K562 (cell line): ENCODE results near the gene GATAD2B. TPM values are rescaled to one million over a fixed set of nuclear protein-coding genes. Genes with fewer than 3 reads are reported as not detected.

ENCODE experiments used
- ATF1 ChIP-seq, 2 experiments: fragments of 450-650 bp in 1 of 2; IDR thresholded peaks; 2 replicates each; pipeline ENCODE4 v1.6.1; 2016; ENCODE audit warnings: missing compliant biosample characterization in 1 of 2, missing genetic modification characterization in 1 of 2
- CEBPG ChIP-seq, 3 experiments: fragments of 200-800 bp in 1 of 3; sonication (Bioruptor generic) in 1 of 3; sonication (generic) in 1 of 3; formaldehyde crosslinking in 1 of 3; IDR thresholded peaks in 2 of 3; conservative IDR thresholded peaks in 1 of 3; 2 replicates each; pipeline versions ENCODE4 v1.6.1 to v1.8.0; 2016 to 2022; ENCODE audit warnings: missing compliant biosample characterization in 2 of 3, missing genetic modification characterization in 2 of 3, mild to moderate bottlenecking in 1 of 3, missing genetic modification reagents in 1 of 3
- EHMT2 ChIP-seq: fragments of 450-650 bp; IDR thresholded peaks from 2 replicates; pipeline ENCODE4 v1.6.1; 2018; ENCODE audit warnings: antibody characterized with exemption
- FUS ChIP-seq: fragments of 200-400 bp; formaldehyde crosslinking; optimal IDR thresholded peaks from 2 replicates; pipeline ENCODE3; 2017; ENCODE audit warnings: low read depth, low read length
- HMG20A ChIP-seq: fragments of 450-650 bp; formaldehyde crosslinking; conservative IDR thresholded peaks from 2 replicates; pipeline ENCODE4 v1.4.0; 2020; ENCODE audit warnings: mild to moderate bottlenecking, mixed read lengths
- HMGN3 ChIP-seq: IDR thresholded peaks from 2 replicates; pipeline ENCODE4 v1.6.1; 2011; ENCODE audit warnings: borderline replicate concordance, low read depth, mild to moderate bottlenecking, mixed read lengths, low read length; ENCODE audit not compliant: insufficient read length; ENCODE audit errors: extremely low read depth
- MYC ChIP-seq, 2 experiments: fragments of 250-450 bp in 1 of 2; sonication (Bioruptor Pico) in 1 of 2; IDR thresholded peaks; 2 replicates each; pipeline versions ENCODE4 v1.5.1 to v1.6.1; 2012 to 2021; ENCODE audit warnings: low read depth in 2 of 2, borderline replicate concordance in 1 of 2, improper control_type of control experiment in 1 of 2, low read length in 1 of 2, mild to moderate bottlenecking in 1 of 2, moderate library complexity in 1 of 2
- NCOA4 ChIP-seq: fragments of 450-650 bp; IDR thresholded peaks from 2 replicates; pipeline ENCODE4 v1.6.1; 2018; ENCODE audit warnings: mild to moderate bottlenecking; ENCODE audit not compliant: partially characterized antibody
- POLR2A ChIP-seq: fragments of 450-650 bp; conservative IDR thresholded peaks from 2 replicates; pipeline ENCODE4 v1.6.1; 2016
- PTRF ChIP-seq: fragments of 450-650 bp; IDR thresholded peaks from 2 replicates; pipeline ENCODE4 v1.6.1; 2016; ENCODE audit warnings: mild to moderate bottlenecking, missing genetic modification characterization, missing compliant biosample characterization
- RAD51 ChIP-seq: fragments of 450-650 bp; IDR thresholded peaks from 2 replicates; pipeline ENCODE4 v1.7.1; 2016; ENCODE audit warnings: low read depth, mild to moderate bottlenecking, borderline replicate concordance
- RFX7 ChIP-seq: fragments of 250-450 bp; sonication (Bioruptor Pico); IDR thresholded peaks from 2 replicates; pipeline ENCODE4 v1.5.1; 2021; ENCODE audit warnings: mild to moderate bottlenecking
- SMAD3 ChIP-seq: fragments of 450-650 bp; formaldehyde crosslinking; conservative IDR thresholded peaks from 2 replicates; pipeline ENCODE4 v1.4.0; 2020; ENCODE audit warnings: mild to moderate bottlenecking
- STAT5A ChIP-seq: IDR thresholded peaks from 2 replicates; pipeline ENCODE4 v1.6.1; 2012; ENCODE audit warnings: low read length, inconsistent platforms, borderline replicate concordance
- YY1 ChIP-seq, 3 experiments: IDR thresholded peaks; 2 replicates each; pipeline ENCODE4 v1.6.1; 2011; ENCODE audit warnings: low read length in 2 of 3, mild to moderate bottlenecking in 2 of 3, moderate library complexity in 2 of 3, borderline replicate concordance in 1 of 3, control low read depth in 1 of 3, low read depth in 1 of 3; ENCODE audit not compliant: insufficient read depth in 3 of 3, insufficient replicate concordance in 2 of 3, control insufficient read depth in 1 of 3, insufficient read length in 1 of 3; ENCODE audit errors: extremely low read depth in 1 of 3
- ZKSCAN3 ChIP-seq: fragments of 250-450 bp; sonication (Bioruptor Pico); IDR thresholded peaks from 2 replicates; pipeline ENCODE4 v1.4.0; 2020
- ZNF174 ChIP-seq: fragments of 250-450 bp; sonication (Bioruptor Pico); IDR thresholded peaks from 2 replicates; pipeline ENCODE4 v1.4.0; 2020; ENCODE audit warnings: mild to moderate bottlenecking
- polyA plus RNA-seq, 8 experiments: library from polyadenylated mRNA; depleted of rRNA in 4 of 8; stranded (reverse) in 5 of 8; unstranded in 3 of 8; fragments of >200 nt; fragmentation: Nextera tagmentation in 2 of 8; fragmentation: Illumina TruSeq in 1 of 8; extraction: Ambion mirVana in 2 of 8; extraction: Trizol in 1 of 8; gene quantifications; 2 replicates each; pipeline versions ENCODE4 v1.2.1 to v1.2.3, GENCODE V29; 2011 to 2014; ENCODE audit warnings: inconsistent platforms in 1 of 8, missing spikeins in 1 of 8
- total RNA-seq, 7 experiments: library from RNA; depleted of rRNA in 6 of 7; stranded (reverse); fragments of >200 nt in 6 of 7; fragmentation: Illumina TruSeq in 2 of 7; extraction: Trizol in 2 of 7; gene quantifications; 2 replicates each; pipeline versions ENCODE4 v1.2.1 to v1.2.3, GENCODE V29; 2011 to 2021; ENCODE audit warnings: low replicate concordance in 1 of 7
- TF ChIP-seq, protein P1 (sequence below), 2 experiments: fragments of 450-650 bp in 1 of 2; sonication (generic) in 1 of 2; formaldehyde crosslinking; conservative IDR thresholded peaks; 2 replicates each; pipeline versions ENCODE4 v1.4.0 to v1.8.1; 2020 to 2022; ENCODE audit warnings: mild to moderate bottlenecking in 1 of 2, missing genetic modification reagents in 1 of 2
- TF ChIP-seq, protein P2 (sequence below): sonication (generic); formaldehyde crosslinking; IDR thresholded peaks from 2 replicates; pipeline ENCODE4 v1.9.0; 2022; ENCODE audit warnings: mild to moderate bottlenecking, missing genetic modification reagents
- TF ChIP-seq, protein P3 (sequence below): sonication (generic); formaldehyde crosslinking; IDR thresholded peaks from 2 replicates; pipeline ENCODE4 v1.9.0; 2022; ENCODE audit warnings: mild to moderate bottlenecking, missing genetic modification reagents
- TF ChIP-seq, protein P4 (sequence below): sonication (generic); formaldehyde crosslinking; IDR thresholded peaks from 2 replicates; pipeline ENCODE4 v1.8.0; 2022; ENCODE audit warnings: missing genetic modification reagents, mild to moderate bottlenecking, moderate library complexity, borderline replicate concordance

GATAD2B gene
- total and polyA plus RNA-seq, 9 of the 15 experiments (the other 6 are each of a cell fraction or from before 2014, with no cell fraction given), result 1.5 to 40.2 (median 4.9) TPM

DNA sequence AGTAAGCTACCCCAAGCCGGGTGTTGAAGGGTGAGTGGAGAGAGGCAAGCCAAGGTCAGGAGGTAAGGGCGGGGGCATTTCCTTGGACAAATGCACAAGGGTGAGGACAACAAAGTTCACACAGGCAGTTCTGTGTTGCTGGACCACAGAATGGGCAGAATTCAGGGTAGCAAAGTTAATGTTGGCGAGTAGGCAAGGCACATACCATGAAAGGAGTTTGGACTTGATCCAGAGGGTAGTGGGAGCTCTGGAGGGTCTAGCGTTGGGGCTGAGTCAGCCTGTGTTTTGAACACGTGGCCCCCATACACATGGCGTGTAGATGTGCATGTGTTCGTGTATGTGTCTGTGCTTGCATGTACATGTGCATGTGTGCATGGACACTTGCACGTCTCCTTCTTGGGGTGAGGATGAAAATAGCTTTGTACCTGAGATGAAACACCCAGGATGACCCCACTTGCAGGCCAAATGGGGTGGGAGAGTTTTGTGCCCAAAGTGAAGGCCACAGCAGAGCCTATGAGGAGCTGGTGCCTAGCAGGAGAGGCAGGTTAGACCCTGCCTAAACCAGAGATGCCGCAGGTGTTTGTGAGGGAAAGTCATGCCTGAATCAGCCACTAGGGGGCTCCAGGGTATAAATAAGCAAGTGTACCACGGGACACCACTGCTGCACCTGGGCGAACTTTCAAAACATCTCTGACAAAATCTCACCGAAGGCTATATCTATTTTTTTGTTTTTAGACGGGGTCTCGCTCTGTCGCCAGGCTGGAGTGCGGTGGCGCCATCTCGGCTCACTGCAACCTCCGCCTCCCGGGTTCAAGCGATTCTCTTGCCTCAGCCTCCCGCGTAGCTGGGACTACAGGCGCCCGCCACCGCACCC is 125.7 kb downstream of the GATAD2B start (continued):
- TF ChIP-seq, protein P1, sequence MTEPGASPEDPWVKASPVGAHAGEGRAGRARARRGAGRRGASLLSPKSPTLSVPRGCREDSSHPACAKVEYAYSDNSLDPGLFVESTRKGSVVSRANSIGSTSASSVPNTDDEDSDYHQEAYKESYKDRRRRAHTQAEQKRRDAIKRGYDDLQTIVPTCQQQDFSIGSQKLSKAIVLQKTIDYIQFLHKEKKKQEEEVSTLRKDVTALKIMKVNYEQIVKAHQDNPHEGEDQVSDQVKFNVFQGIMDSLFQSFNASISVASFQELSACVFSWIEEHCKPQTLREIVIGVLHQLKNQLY (CRISPR knock-in tag; conservative IDR thresholded peaks at IDR 0.05), result no peak
- TF ChIP-seq ZNF174 (CRISPR knock-in tag), result no peak
- no peak for TF ChIP-seq YY1 (IDR thresholded peaks at IDR 0.05; ENCODE audit: borderline replicate concordance in 1 of 3, control insufficient read depth in 1 of 3, extremely low read depth in 1 of 3, insufficient read depth in 3 of 3, insufficient read length in 1 of 3, insufficient replicate concordance in 2 of 3, low read depth in 1 of 3, low read length in 2 of 3)
- no peak for TF ChIP-seq RFX7 (CRISPR knock-in tag)
- TF ChIP-seq MYC (IDR thresholded peaks at IDR 0.05; ENCODE audit: low read depth, low read length), result 0 out of 2 replicates have a peak, but pooled peaks have one; percentile 13
- TF ChIP-seq MYC (CRISPR knock-in tag; IDR thresholded peaks at IDR 0.05; ENCODE audit: borderline replicate concordance, low read depth), result no peak
- no peak for TF ChIP-seq PTRF (tag)
- TF ChIP-seq, protein P2, sequence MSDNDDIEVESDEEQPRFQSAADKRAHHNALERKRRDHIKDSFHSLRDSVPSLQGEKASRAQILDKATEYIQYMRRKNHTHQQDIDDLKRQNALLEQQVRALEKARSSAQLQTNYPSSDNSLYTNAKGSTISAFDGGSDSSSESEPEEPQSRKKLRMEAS (CRISPR knock-in tag), result peak; percentile 32; the same call in 1 of the 2 replicates
- no peak for TF ChIP-seq NCOA4
- no peak for TF ChIP-seq POLR2A
- TF ChIP-seq EHMT2, result no peak
- TF ChIP-seq STAT5A, result no peak
- TF ChIP-seq, protein P3, sequence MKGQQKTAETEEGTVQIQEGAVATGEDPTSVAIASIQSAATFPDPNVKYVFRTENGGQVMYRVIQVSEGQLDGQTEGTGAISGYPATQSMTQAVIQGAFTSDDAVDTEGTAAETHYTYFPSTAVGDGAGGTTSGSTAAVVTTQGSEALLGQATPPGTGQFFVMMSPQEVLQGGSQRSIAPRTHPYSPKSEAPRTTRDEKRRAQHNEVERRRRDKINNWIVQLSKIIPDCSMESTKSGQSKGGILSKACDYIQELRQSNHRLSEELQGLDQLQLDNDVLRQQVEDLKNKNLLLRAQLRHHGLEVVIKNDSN, result no peak; the same call in 1 of the 2 replicates
- TF ChIP-seq, protein P4, sequence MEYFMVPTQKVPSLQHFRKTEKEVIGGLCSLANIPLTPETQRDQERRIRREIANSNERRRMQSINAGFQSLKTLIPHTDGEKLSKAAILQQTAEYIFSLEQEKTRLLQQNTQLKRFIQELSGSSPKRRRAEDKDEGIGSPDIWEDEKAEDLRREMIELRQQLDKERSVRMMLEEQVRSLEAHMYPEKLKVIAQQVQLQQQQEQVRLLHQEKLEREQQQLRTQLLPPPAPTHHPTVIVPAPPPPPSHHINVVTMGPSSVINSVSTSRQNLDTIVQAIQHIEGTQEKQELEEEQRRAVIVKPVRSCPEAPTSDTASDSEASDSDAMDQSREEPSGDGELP (CRISPR knock-in tag), result peak; percentile 33; the same call in 1 of the 2 replicates
- no peak for TF ChIP-seq CEBPG (CRISPR knock-in tag; IDR thresholded peaks at IDR 0.05)
- TF ChIP-seq CEBPG (tag; conservative IDR thresholded peaks at IDR 0.05 in 1 of 2, IDR thresholded peaks at IDR 0.05 in 1 of 2), result no peak
- TF ChIP-seq ATF1 (CRISPR knock-in tag; IDR thresholded peaks at IDR 0.05), result no peak
- TF ChIP-seq ATF1 (tag; IDR thresholded peaks at IDR 0.05), result no peak
- no peak for TF ChIP-seq HMGN3
- TF ChIP-seq RAD51, result 0 out of 2 replicates have a peak, but pooled peaks have one; percentile 24
- TF ChIP-seq SMAD3, result no peak
- TF ChIP-seq HMG20A, result no peak
- no peak for TF ChIP-seq FUS
- TF ChIP-seq ZKSCAN3, result no peak
